Endothelial cell of umbilical vein (primary cell): ENCODE results near the gene NDUFS2. TPM values are rescaled to one million over a fixed set of nuclear protein-coding genes. Genes with fewer than 3 reads are reported as not detected.

Source experiments
- BruUV-seq: library from RNA; stranded (reverse); fragments of 400-500 nt; replicated peaks from 2 replicates; lab custom pipeline; 2021; lab: Mats Ljungman, UMichigan
- CTCF ChIA-PET: fragments of 300-600, 350-600 bp; sonication (Branson Sonifier 250); formaldehyde crosslinking; loops from one replicate; lab custom pipeline; 2021; ENCODE audit warnings: antibody characterized with exemption, inconsistent platforms; lab: Charles Lee
- POLR2A ChIA-PET: fragments of 300-600, 350-600 bp; sonication (Branson Sonifier 250); formaldehyde crosslinking; loops from one replicate; lab custom pipeline; 2021; ENCODE audit warnings: antibody characterized with exemption, inconsistent platforms; lab: Charles Lee
- DNase-seq: peaks from one replicate; pipeline ENCODE4 v3.0.0-alpha.2; 2011; ENCODE audit warnings: low read depth, low spot score
- FAIRE-seq: peaks from 2 replicates; lab custom pipeline; 2011; peaks lifted over from hg19 to GRCh38; lab: Jason Lieb, UNC
- H2AFZ ChIP-seq: 2 replicates; pipeline ENCODE4 v1.6.0; 2012; ENCODE audit warnings: low read depth, low read length, control low read depth, inconsistent platforms
- H3K27ac ChIP-seq: 2 replicates; pipeline ENCODE4 v1.5.1; 2011; ENCODE audit warnings: low read depth, mild to moderate bottlenecking, control low read depth, low read length, moderate library complexity; ENCODE audit not compliant: insufficient read depth
- H3K27me3 ChIP-seq, 2 experiments: 2 replicates each; pipeline versions ENCODE4 v1.6.0 to v1.6.1; 2011; ENCODE audit warnings: low read length in 2 of 2, mixed read lengths in 1 of 2; ENCODE audit not compliant: control insufficient read depth in 2 of 2, insufficient read depth in 2 of 2
- H3K36me3 ChIP-seq, 2 experiments: 2 replicates in 1 of 2; 3 replicates in 1 of 2; pipeline ENCODE4 v1.5.1; 2011; ENCODE audit warnings: low read length in 2 of 2, mild to moderate bottlenecking in 1 of 2, moderate library complexity in 1 of 2; ENCODE audit not compliant: control insufficient read depth in 2 of 2, insufficient read depth in 2 of 2; ENCODE audit errors: extremely low read depth in 1 of 2
- H3K4me1 ChIP-seq: 3 replicates; pipeline ENCODE4 v1.5.1; 2011; ENCODE audit warnings: mild to moderate bottlenecking, low read length; ENCODE audit not compliant: control insufficient read depth, insufficient read depth; ENCODE audit errors: extremely low read depth
- H3K4me2 ChIP-seq: 2 replicates; pipeline ENCODE4 v1.6.1; 2011; ENCODE audit warnings: low read length, control low read depth, mixed read lengths; ENCODE audit not compliant: insufficient read depth
- H3K4me3 ChIP-seq, 3 experiments: fragments of 200-600 bp in 1 of 3; sonication (generic), shearing (Covaris generic) in 1 of 3; replicated peaks in 1 of 3; 2 replicates each; pipeline ENCODE4 v1.5.1; 2011 to 2016; ENCODE audit warnings: control low read depth in 3 of 3, low read length in 3 of 3, mild to moderate bottlenecking in 2 of 3, inconsistent platforms in 1 of 3, low read depth in 1 of 3, moderate library complexity in 1 of 3; ENCODE audit not compliant: insufficient read depth in 1 of 3
- H3K79me2 ChIP-seq: 2 replicates; pipeline ENCODE4 v1.6.0; 2012; ENCODE audit warnings: low read length, inconsistent platforms; ENCODE audit not compliant: control insufficient read depth, insufficient read depth
- H3K9ac ChIP-seq: replicated peaks from 2 replicates; pipeline ENCODE3; 2011; ENCODE audit warnings: low read length, control low read depth; ENCODE audit not compliant: insufficient read depth; ENCODE audit errors: extremely low read depth
- H3K9me1 ChIP-seq: replicated peaks from 3 replicates; pipeline ENCODE4 v1.6.0; 2011; ENCODE audit warnings: mild to moderate bottlenecking, low read length; ENCODE audit not compliant: control insufficient read depth, insufficient read depth; ENCODE audit errors: extremely low read depth
- H3K9me3 ChIP-seq: replicated peaks from 2 replicates; pipeline ENCODE4 v1.5.1; 2012; ENCODE audit warnings: low read length, inconsistent platforms; ENCODE audit not compliant: control insufficient read depth, insufficient read depth
- H4K20me1 ChIP-seq: replicated peaks from 2 replicates; pipeline ENCODE3; 2011; ENCODE audit warnings: mild to moderate bottlenecking, low read length; ENCODE audit not compliant: control insufficient read depth, insufficient read depth; ENCODE audit errors: extremely low read depth
- CTCF ChIP-seq, 2 donors: IDR thresholded peaks; 1 replicate in 1 of 2; 2 replicates in 1 of 2; pipeline ENCODE4 v1.5.1; 2011; ENCODE audit warnings: low read length in 2 of 2, mild to moderate bottlenecking in 2 of 2, moderate library complexity in 2 of 2, control low read depth in 1 of 2, inconsistent platforms in 1 of 2, low read depth in 1 of 2; ENCODE audit not compliant: insufficient read depth in 1 of 2; ENCODE audit errors: extremely low read depth in 1 of 2
- EZH2 ChIP-seq: IDR thresholded peaks from 2 replicates; pipeline ENCODE4 v1.6.1; 2012; ENCODE audit warnings: borderline replicate concordance, low read depth, mild to moderate bottlenecking, moderate library complexity, low read length, inconsistent platforms; ENCODE audit not compliant: severe bottlenecking
- FOS ChIP-seq: IDR thresholded peaks from 2 replicates; pipeline ENCODE4 v1.6.1; 2011; ENCODE audit warnings: mild to moderate bottlenecking, low read length, moderate library complexity, borderline replicate concordance; ENCODE audit not compliant: insufficient read depth
- GATA2 ChIP-seq: IDR thresholded peaks from 2 replicates; pipeline ENCODE4 v1.7.0; 2011; ENCODE audit warnings: low read depth, mild to moderate bottlenecking, moderate library complexity, mixed read lengths, low read length; ENCODE audit not compliant: insufficient read length, insufficient read depth
- JUN ChIP-seq: IDR thresholded peaks from 2 replicates; pipeline ENCODE4 v1.6.1; 2011; ENCODE audit warnings: borderline replicate concordance, low read depth; ENCODE audit not compliant: insufficient read length, insufficient read depth
- MAX ChIP-seq: IDR thresholded peaks from 2 replicates; pipeline ENCODE4 v1.6.1; 2011; ENCODE audit not compliant: insufficient read depth, insufficient read length
- MYC ChIP-seq: IDR thresholded peaks from one replicate; pipeline ENCODE4 v1.6.1; 2011; ENCODE audit warnings: mild to moderate bottlenecking, low read depth, low read length
- POLR2A ChIP-seq: IDR thresholded peaks from 2 replicates; pipeline ENCODE4 v1.6.1; 2012; ENCODE audit warnings: low read depth, mild to moderate bottlenecking, control low read depth, low read length
- POLR2AphosphoS5 ChIP-seq: IDR thresholded peaks from 2 replicates; pipeline ENCODE4 v1.6.1; 2012; ENCODE audit warnings: low read depth, mild to moderate bottlenecking, control low read depth, low read length, moderate library complexity; ENCODE audit not compliant: insufficient read depth
- dilution Hi-C: fragments of 300-500 bp; cut with MboI; formaldehyde crosslinking; loops from one replicate; pipeline ENCODE4 v1.15.0; 2019; ENCODE audit warnings: low sequenced_read_pairs; ENCODE audit not compliant: extremely low pct_ligation_motif_present
- intact Hi-C: fragments of 100-400 bp; cut with micrococcal nuclease; formaldehyde crosslinking; loops from one replicate; pipeline ENCODE4 v1.10.0; 2022
- polyA plus RNA-seq, 4 experiments: library from polyadenylated mRNA; depleted of rRNA in 3 of 4; stranded (reverse) in 3 of 4; unstranded in 1 of 4; fragments of >200 nt; gene quantifications; 2 replicates each; pipeline versions ENCODE4 v1.2.1 to v1.2.3, GENCODE V29; 2011 to 2012; ENCODE audit warnings: missing spikeins in 1 of 4
- total RNA-seq: library from RNA; stranded (reverse); gene quantifications from 2 replicates; pipeline ENCODE4 v1.2.3, GENCODE V29; 2021

The NDUFS2 gene
- total and polyA plus RNA-seq, 2 donors (not counting 3 experiments of a cell fraction or from before 2014, with no cell fraction given), result 95.1 to 130 TPM

- no peak for FAIRE-seq
- Histone ChIP-seq H3K36me3 (peaks cover 2 to 8% of the 10 kb centered on the region in 2 experiments), H2AFZ (no peak overlapping the region), H3K27ac (no peak overlapping the region), H3K4me2 (no peak overlapping the region), H3K9ac (no peak overlapping the region), H4K20me1 (no peaks in the 10 kb centered on the region), H3K9me3 (no peaks in the 10 kb centered on the region), H3K27me3 (no peaks in the 10 kb centered on the region), H3K79me2 (peaks cover 7% of the 10 kb centered on the region), H3K4me1 (peaks cover 7% of the 10 kb centered on the region), H3K4me3 (no peak overlapping the region), H3K9me1 (no peaks in the 10 kb centered on the region)
- CTCF ChIA-PET, result interaction anchor here (1.1 to 2.1 kb wide), 2 partner anchors 60 to 160 kb away, joined by 3 to 9 read pairs; partner anchors contain the start of gene KLHDC9
- POLR2A ChIA-PET, result no interaction called here
- intact Hi-C loops (loop anchor here (2.0 kb wide), 1 partner anchor 39 kb away; the partner anchor contains the start of genes NIT1 and PFDN2), dilution Hi-C loops (no loop called here)
- no peak for DNase-seq
- no TSS peak for BruUV-seq
- TF ChIP-seq CTCF (IDR thresholded peaks at IDR 0.05; ENCODE audit: extremely low read depth in 1 of 2, insufficient read depth in 1 of 2, low read depth in 1 of 2, low read length in 2 of 2) (no peak), POLR2AphosphoS5 (no peak), MAX (no peak), POLR2A (no peak), FOS (no peak), EZH2 (no peak), JUN (no peak), MYC (no peak), GATA2 (no peak)
These were observed 44.3 kb upstream of the NDUFS2 start for GRCh38 chr1:161157867-161158266.
